Nephron progenitor cell (in vitro differentiated cells): Measurements from ENCODE around the gene AURKA.

Experiments
- DNase-seq: peaks from one replicate; pipeline ENCODE4 v3.0.0; 2021
- H3K27ac Mint-ChIP-seq: 2 replicates; pipeline ENCODE4 v1.8.0; 2021; ENCODE audit warnings: mild to moderate bottlenecking, moderate library complexity, mixed read lengths
- H3K27me3 Mint-ChIP-seq: 2 replicates; pipeline ENCODE4 v1.8.0; 2021; ENCODE audit warnings: mild to moderate bottlenecking, low read depth, mixed read lengths; ENCODE audit not compliant: poor library complexity
- H3K36me3 Mint-ChIP-seq: 2 replicates; pipeline ENCODE4 v1.8.0; 2021; ENCODE audit warnings: low read depth, mixed read lengths
- H3K4me1 Mint-ChIP-seq: 2 replicates; pipeline ENCODE4 v1.8.0; 2021; ENCODE audit warnings: mixed read lengths
- H3K4me3 Mint-ChIP-seq: 2 replicates; pipeline ENCODE4 v1.8.0; 2021; ENCODE audit warnings: mild to moderate bottlenecking, moderate library complexity, mixed read lengths
- H3K9me3 Mint-ChIP-seq: 2 replicates; pipeline ENCODE4 v1.8.0; 2021; ENCODE audit warnings: mild to moderate bottlenecking, moderate library complexity, mixed read lengths
- TF ChIP-seq, protein P1 (sequence below): fragments of 200-600 bp; sonication (generic); IDR thresholded peaks from 2 replicates; pipeline ENCODE4 v1.5.0; 2021; ENCODE audit warnings: antibody characterized with exemption

The AURKA gene

DNA sequence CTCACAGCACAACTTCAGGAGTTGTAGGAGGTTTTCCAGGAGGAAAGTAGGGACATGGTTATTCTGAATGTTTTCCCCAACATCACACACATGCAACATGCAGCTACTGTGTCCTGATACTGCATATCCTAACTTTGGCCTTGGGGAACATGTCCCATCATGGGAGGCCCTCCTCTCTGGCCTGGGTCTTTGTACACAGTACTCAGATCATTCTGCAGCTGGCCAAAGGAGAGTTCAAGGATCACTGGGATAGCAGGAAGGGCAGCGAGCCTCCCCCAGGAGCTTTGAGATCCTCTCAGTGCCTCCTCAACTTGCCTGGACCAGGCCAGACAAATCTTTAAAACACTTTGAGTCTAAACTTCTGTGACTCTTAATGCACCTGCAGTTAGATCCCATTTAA, 32.9 kb upstream of the AURKA start:
- Mint-ChIP-seq H3K27ac (no peak overlapping the region), H3K4me1 (peaks cover 7% of the 10 kb centered on the region), H3K27me3 (peaks cover 24% of the 10 kb centered on the region), H3K9me3 (no peaks in the 10 kb centered on the region), H3K36me3 (no peaks in the 10 kb centered on the region), H3K4me3 (no peak overlapping the region)
- TF ChIP-seq, protein P1, sequence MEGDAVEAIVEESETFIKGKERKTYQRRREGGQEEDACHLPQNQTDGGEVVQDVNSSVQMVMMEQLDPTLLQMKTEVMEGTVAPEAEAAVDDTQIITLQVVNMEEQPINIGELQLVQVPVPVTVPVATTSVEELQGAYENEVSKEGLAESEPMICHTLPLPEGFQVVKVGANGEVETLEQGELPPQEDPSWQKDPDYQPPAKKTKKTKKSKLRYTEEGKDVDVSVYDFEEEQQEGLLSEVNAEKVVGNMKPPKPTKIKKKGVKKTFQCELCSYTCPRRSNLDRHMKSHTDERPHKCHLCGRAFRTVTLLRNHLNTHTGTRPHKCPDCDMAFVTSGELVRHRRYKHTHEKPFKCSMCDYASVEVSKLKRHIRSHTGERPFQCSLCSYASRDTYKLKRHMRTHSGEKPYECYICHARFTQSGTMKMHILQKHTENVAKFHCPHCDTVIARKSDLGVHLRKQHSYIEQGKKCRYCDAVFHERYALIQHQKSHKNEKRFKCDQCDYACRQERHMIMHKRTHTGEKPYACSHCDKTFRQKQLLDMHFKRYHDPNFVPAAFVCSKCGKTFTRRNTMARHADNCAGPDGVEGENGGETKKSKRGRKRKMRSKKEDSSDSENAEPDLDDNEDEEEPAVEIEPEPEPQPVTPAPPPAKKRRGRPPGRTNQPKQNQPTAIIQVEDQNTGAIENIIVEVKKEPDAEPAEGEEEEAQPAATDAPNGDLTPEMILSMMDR: no peak
- no peak for DNase-seq

DNA sequence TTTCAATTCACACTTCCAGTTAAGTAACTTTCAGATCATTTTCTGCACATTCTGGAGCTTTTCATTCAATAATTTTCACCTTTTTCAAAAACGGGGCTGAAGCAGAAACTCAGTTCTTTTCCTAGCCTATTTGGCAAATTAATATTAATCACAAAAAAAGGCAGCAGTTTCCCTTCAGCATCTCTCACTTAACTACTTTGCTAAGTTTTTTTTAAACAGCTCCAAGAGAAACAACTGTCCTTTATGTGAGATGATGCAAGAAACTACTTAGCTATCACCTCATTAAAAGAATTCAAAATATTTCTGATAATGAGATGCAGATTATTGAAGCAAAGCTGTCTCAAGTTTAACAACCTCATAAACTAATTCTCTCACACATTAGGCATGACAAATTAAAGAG, 31.9 kb upstream of the AURKA start:
- Mint-ChIP-seq H3K27me3 (peaks cover 20% of the 10 kb centered on the region), H3K4me3 (no peak overlapping the region), H3K27ac (no peak overlapping the region)

DNA sequence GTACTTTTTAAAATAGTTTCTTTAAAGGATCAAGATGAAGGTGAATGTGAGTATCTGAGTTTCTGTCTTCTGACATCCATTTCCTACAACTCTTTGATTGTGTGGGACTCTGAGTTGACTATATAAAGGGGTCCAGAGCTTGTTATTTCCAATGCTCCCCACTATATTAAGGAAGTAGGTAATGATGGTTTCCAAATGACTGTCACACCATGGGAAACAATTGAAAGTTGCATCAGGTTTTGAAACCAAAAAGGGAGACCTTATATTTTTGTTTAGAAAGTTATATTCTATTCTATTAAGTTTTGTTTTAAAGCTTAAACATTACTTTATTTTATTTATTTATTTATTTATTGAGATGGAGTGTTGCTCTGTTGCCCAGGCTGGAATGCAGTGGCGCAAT, 31.2 kb upstream of the AURKA start:
- Mint-ChIP-seq H3K4me1 (peaks cover 13% of the 10 kb centered on the region), H3K27me3 (peaks cover 18% of the 10 kb centered on the region), H3K4me3 (no peak overlapping the region), H3K36me3 (no peaks in the 10 kb centered on the region), H3K27ac (no peak overlapping the region), H3K9me3 (no peaks in the 10 kb centered on the region)
- TF ChIP-seq, protein P1: no peak
- no peak for DNase-seq

More for the DNA sequence above, 31.9 kb upstream of the AURKA start:
- no peaks in the 10 kb centered on the region for H3K9me3 Mint-ChIP-seq
- DNase-seq: no peak
- no peaks in the 10 kb centered on the region for H3K36me3 Mint-ChIP-seq
- TF ChIP-seq, protein P1: no peak
- H3K4me1 Mint-ChIP-seq: peaks cover 9% of the 10 kb centered on the region

DNA sequence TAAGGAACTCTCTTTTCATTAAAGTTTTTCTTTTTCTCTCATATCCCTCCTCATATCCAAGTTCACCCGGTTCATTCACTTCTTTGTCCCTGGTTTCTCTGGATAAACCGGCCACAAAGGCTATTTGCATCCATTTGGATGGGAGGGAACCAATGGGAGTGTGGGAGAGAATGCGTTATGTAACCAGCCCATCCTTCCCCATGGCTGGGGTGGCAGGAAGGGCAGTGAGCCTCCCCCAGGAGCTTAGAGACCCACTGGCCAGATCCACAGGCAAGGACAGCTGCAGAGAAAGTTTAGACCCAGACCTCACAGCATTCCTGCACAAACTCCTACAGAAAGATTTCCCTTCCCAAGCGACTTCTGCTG, 30.8 kb upstream of the AURKA start:
- Mint-ChIP-seq H3K4me1 (peaks cover 16% of the 10 kb centered on the region), H3K4me3 (no peak overlapping the region), H3K9me3 (no peaks in the 10 kb centered on the region), H3K36me3 (no peaks in the 10 kb centered on the region), H3K27me3 (peaks cover 18% of the 10 kb centered on the region), H3K27ac (no peak overlapping the region)
- TF ChIP-seq, protein P1: no peak
- no peak for DNase-seq

DNA sequence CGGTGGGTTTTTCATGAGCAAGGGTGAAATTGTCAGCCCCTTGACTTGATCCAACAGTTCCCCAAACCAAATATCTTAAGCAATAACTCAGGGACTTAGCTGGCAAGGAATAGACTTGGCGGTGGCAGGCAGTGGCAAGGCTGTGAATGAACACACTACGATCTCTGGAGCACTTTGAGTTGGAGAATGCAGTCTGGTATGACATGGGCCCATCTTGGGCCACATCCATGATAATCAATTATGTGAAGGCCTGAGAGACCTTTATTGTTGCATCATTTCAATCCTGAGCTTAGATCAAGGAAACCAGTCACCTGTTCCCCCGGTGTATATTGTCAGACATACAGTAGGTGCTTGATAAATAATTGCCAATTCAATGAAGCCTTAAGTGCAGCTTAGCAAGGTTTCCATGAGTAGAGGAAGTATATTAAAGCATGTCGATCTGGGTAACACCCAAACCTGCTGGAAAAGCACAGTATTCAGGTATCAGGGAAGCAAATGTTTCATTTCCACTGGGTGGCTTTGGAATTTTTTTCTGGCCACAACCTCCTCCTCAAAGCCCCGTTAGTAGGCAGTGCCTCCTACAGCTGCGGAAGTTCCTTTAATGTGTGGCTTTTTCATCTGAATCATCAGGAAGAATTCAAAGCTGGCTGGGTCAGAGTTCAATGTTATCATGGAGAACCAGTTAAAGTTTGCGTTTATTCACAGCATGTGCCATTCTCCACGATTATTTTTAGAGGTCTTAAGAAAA, 30.2 kb upstream of the AURKA start:
- Mint-ChIP-seq H3K9me3 (no peaks in the 10 kb centered on the region), H3K27ac (no peak overlapping the region), H3K36me3 (peaks cover 2% of the 10 kb centered on the region), H3K4me1 (peaks cover 16% of the 10 kb centered on the region), H3K4me3 (no peak overlapping the region), H3K27me3 (peaks cover 16% of the 10 kb centered on the region)
- TF ChIP-seq, protein P1: no peak
- DNase-seq: no peak
